Neural cell (in vitro differentiated cells): ENCODE measurements around the gene PPM1G.

Source experiments
- CTCF ChIP-seq: fragments of 450-650 bp; IDR thresholded peaks from 2 replicates; pipeline ENCODE4 v1.5.1; 2014; ENCODE audit warnings: antibody characterized with exemption, mild to moderate bottlenecking, moderate library complexity; ENCODE audit not compliant: poor library complexity, severe bottlenecking
- EP300 ChIP-seq: fragments of 450-650 bp; conservative IDR thresholded peaks from 2 replicates; pipeline ENCODE4 v1.6.1; 2014; ENCODE audit warnings: antibody characterized with exemption, mild to moderate bottlenecking, moderate library complexity; ENCODE audit not compliant: poor library complexity, severe bottlenecking
- POLR2AphosphoS5 ChIP-seq: IDR thresholded peaks from 2 replicates; pipeline ENCODE4 v1.6.1; 2012
- SMC3 ChIP-seq: fragments of 450-650 bp; conservative IDR thresholded peaks from 2 replicates; pipeline ENCODE4 v1.6.1; 2014; ENCODE audit warnings: antibody characterized with exemption, mild to moderate bottlenecking, moderate library complexity; ENCODE audit not compliant: poor library complexity
- TAF1 ChIP-seq: IDR thresholded peaks from 2 replicates; pipeline ENCODE4 v1.6.1; 2012; ENCODE audit warnings: low read depth

GRCh38 chr2:27390822-27391679, 18.3 kb downstream of the PPM1G start:
- no peak for TF ChIP-seq CTCF
- no peak for TF ChIP-seq EP300
- TF ChIP-seq SMC3 = no peak
- no peak for TF ChIP-seq POLR2AphosphoS5
- no peak for TF ChIP-seq TAF1
